SU-DHL-6 (cell line): Measurements from ENCODE around the gene ZMIZ1.

Experiments
- H2AFZ ChIP-seq: fragments of 200-600 bp; sonication (generic); 2 replicates; pipeline ENCODE4 v1.6.1; 2014; ENCODE audit warnings: low read depth, mild to moderate bottlenecking, moderate library complexity, mixed read lengths, antibody characterized with exemption, low read length; ENCODE audit not compliant: severe bottlenecking
- H3F3A ChIP-seq: fragments of 200-600 bp; shearing (Covaris generic); 2 replicates; pipeline ENCODE4 v1.6.0; 2016; ENCODE audit warnings: antibody characterized with exemption, mild to moderate bottlenecking; ENCODE audit not compliant: insufficient read depth
- H3K27ac ChIP-seq: fragments of 200-600 bp; sonication (generic); 2 replicates; pipeline ENCODE4 v1.5.1; 2016; ENCODE audit warnings: low read depth, mild to moderate bottlenecking, low read length, moderate library complexity, mixed read lengths
- H3K27me3 ChIP-seq: fragments of 200-600 bp; sonication (generic), shearing (Covaris generic); 2 replicates; pipeline ENCODE4 v1.6.0; 2014; ENCODE audit warnings: mild to moderate bottlenecking, low read length
- H3K36me3 ChIP-seq: fragments of 200-600 bp; sonication (generic); 2 replicates; pipeline ENCODE4 v1.6.1; 2014; ENCODE audit warnings: mild to moderate bottlenecking, low read length, mixed read lengths
- H3K4me2 ChIP-seq: fragments of 300-600, 200-600 bp; shearing (Covaris generic), sonication (generic); 2 replicates; pipeline ENCODE4 v1.6.0; 2014; ENCODE audit warnings: low read length, low read depth, mild to moderate bottlenecking; ENCODE audit not compliant: poor library complexity, severe bottlenecking
- H3K4me3 ChIP-seq: fragments of 200-600 bp; sonication (generic); 2 replicates; pipeline ENCODE4 v1.5.1; 2014; ENCODE audit warnings: antibody characterized with exemption, low read length, mild to moderate bottlenecking, mixed read lengths; ENCODE audit not compliant: insufficient read depth, poor library complexity, severe bottlenecking
- H3K79me2 ChIP-seq: fragments of 200-600 bp; sonication (generic); 2 replicates; pipeline ENCODE4 v1.6.1; 2014; ENCODE audit warnings: mild to moderate bottlenecking, low read length, moderate library complexity; ENCODE audit not compliant: insufficient read depth
- H3K9ac ChIP-seq: fragments of 200-600 bp; sonication (generic); 2 replicates; pipeline ENCODE4 v1.7.0; 2014; ENCODE audit warnings: mild to moderate bottlenecking, low read length
- H3K9me2 ChIP-seq: fragments of 200-600 bp; sonication (generic); replicated peaks from 2 replicates; pipeline ENCODE4 v1.6.1; 2014; ENCODE audit warnings: low read length; ENCODE audit not compliant: insufficient read depth
- H3K9me3 ChIP-seq: fragments of 200-600 bp; sonication (generic); 2 replicates; pipeline ENCODE4 v1.6.1; 2014; ENCODE audit warnings: low read length, mixed read lengths; ENCODE audit not compliant: insufficient read depth
- H4K20me1 ChIP-seq: fragments of 200-600 bp; sonication (generic); 2 replicates; pipeline ENCODE4 v1.6.1; 2014; ENCODE audit warnings: low read depth, mild to moderate bottlenecking, antibody characterized with exemption, low read length, moderate library complexity, mixed read lengths
- CTCF ChIP-seq: fragments of 200-600 bp; sonication (generic); IDR thresholded peaks from one replicate; pipeline ENCODE4 v1.5.1; 2017; ENCODE audit warnings: antibody characterized with exemption, mild to moderate bottlenecking, low read length, moderate library complexity; ENCODE audit not compliant: insufficient read depth, poor library complexity, severe bottlenecking
- EZH2phosphoT487 ChIP-seq: fragments of 200-600 bp; sonication (generic), shearing (Covaris generic); conservative IDR thresholded peaks from 2 replicates; pipeline ENCODE4 v1.6.1; 2018; ENCODE audit warnings: mild to moderate bottlenecking, antibody characterized with exemption, low read length, moderate library complexity, mixed read lengths

ZMIZ1 gene

GRCh38 chr10:79142064-79142491, 73.3 kb downstream of the ZMIZ1 start:
- H4K20me1 ChIP-seq: no peaks in the 10 kb centered on the region
- no peaks in the 10 kb centered on the region for H3K9me2 ChIP-seq
- TF ChIP-seq EZH2phosphoT487 (no peak), CTCF (no peak)
- no peaks in the 10 kb centered on the region for H3K27me3 ChIP-seq
- no peaks in the 10 kb centered on the region for H3K9me3 ChIP-seq
- H3K27ac ChIP-seq: no peak overlapping the region
- H3K4me3 ChIP-seq: no peak overlapping the region
- no peaks in the 10 kb centered on the region for H3F3A ChIP-seq
- no peaks in the 10 kb centered on the region for H3K79me2 ChIP-seq
- no peak overlapping the region for H2AFZ ChIP-seq
- no peak overlapping the region for H3K9ac ChIP-seq
- H3K36me3 ChIP-seq: no peaks in the 10 kb centered on the region
- H3K4me2 ChIP-seq: no peak overlapping the region

GRCh38 chr10:79142522-79143309, 74.0 kb downstream of the ZMIZ1 start:
- Histone ChIP-seq H3K4me3 (no peak overlapping the region), H3K79me2 (no peaks in the 10 kb centered on the region), H3K36me3 (no peaks in the 10 kb centered on the region), H3K27me3 (no peaks in the 10 kb centered on the region), H3K9me2 (no peaks in the 10 kb centered on the region), H3F3A (no peaks in the 10 kb centered on the region), H3K9me3 (no peaks in the 10 kb centered on the region), H3K4me2 (no peak overlapping the region), H3K9ac (no peak overlapping the region), H2AFZ (no peak overlapping the region), H4K20me1 (no peaks in the 10 kb centered on the region), H3K27ac (no peak overlapping the region)
- no peak for TF ChIP-seq EZH2phosphoT487
- no peak for TF ChIP-seq CTCF

- no peak overlapping the region for H3K27ac ChIP-seq
- no peak overlapping the region for H3K9ac ChIP-seq
- H3K36me3 ChIP-seq: no peaks in the 10 kb centered on the region
- no peaks in the 10 kb centered on the region for H3K9me3 ChIP-seq
- H4K20me1 ChIP-seq: no peaks in the 10 kb centered on the region
- H2AFZ ChIP-seq: no peak overlapping the region
- no peaks in the 10 kb centered on the region for H3K27me3 ChIP-seq
- no peaks in the 10 kb centered on the region for H3K79me2 ChIP-seq
- TF ChIP-seq CTCF: no peak
- TF ChIP-seq EZH2phosphoT487: no peak
- H3K9me2 ChIP-seq: no peaks in the 10 kb centered on the region
- H3F3A ChIP-seq: no peaks in the 10 kb centered on the region
- H3K4me2 ChIP-seq: no peak overlapping the region
- no peak overlapping the region for H3K4me3 ChIP-seq
Measured at GRCh38 chr10:79143879-79144278, 75.1 kb downstream of the ZMIZ1 start.
